GM10248 (cell line): ENCODE results near the gene EEFSEC.

Experiments used
- CTCF ChIA-PET: fragments of 300-600 bp; sonication (Branson Sonifier 250); formaldehyde crosslinking; extraction: SDS; loops from one replicate; lab custom pipeline; 2021; ENCODE audit warnings: antibody characterized with exemption; lab: Yijun Ruan, JAX
- POLR2A ChIA-PET: fragments of 350-650 bp; sonication (Branson Sonifier 250); formaldehyde crosslinking; extraction: SDS; loops from one replicate; lab custom pipeline; 2020; ENCODE audit warnings: antibody characterized with exemption; lab: Yijun Ruan, JAX
- DNase-seq: peaks from one replicate; pipeline ENCODE4 v3.0.0; 2012; ENCODE audit errors: extremely low spot score
- CTCF ChIP-seq: IDR thresholded peaks from 2 replicates; pipeline ENCODE4 v1.5.1; 2012; ENCODE audit warnings: mild to moderate bottlenecking, low read depth; ENCODE audit errors: extremely low read depth, missing control alignments, control extremely low read depth

The EEFSEC gene

GRCh38 chr3:128328546-128329458 is 175.5 kb downstream of the EEFSEC start:
- ChIA-PET CTCF (interaction anchor here (1.1 to 1.4 kb wide), 2 partner anchors 8 to 16 kb away, joined by 3 read pairs; no protein-coding TSS in a partner anchor), POLR2A (interaction anchor here (0.6 kb wide), 1 partner anchor 1764 kb away, joined by 3 read pairs; no protein-coding TSS in a partner anchor)
- DNase-seq: no peak
- TF ChIP-seq CTCF: no peak

- no peak for TF ChIP-seq CTCF
- no peak for DNase-seq
- CTCF ChIA-PET: interaction anchor here (1.1 to 1.4 kb wide), 2 partner anchors 9 to 15 kb away, joined by 3 read pairs; no protein-coding TSS in a partner anchor
- POLR2A ChIA-PET: interaction anchor here (0.6 kb wide), 1 partner anchor 1765 kb away, joined by 3 read pairs; no protein-coding TSS in a partner anchor
These were observed 176.4 kb downstream of the EEFSEC start for GRCh38 chr3:128329491-128330213.

- no peak for DNase-seq
- ChIA-PET CTCF (no interaction called here), POLR2A (no interaction called here)
- TF ChIP-seq CTCF: no peak
These were observed 177.0 kb downstream of the EEFSEC start for GRCh38 chr3:128330214-128330842.

- ChIA-PET CTCF (no interaction called here), POLR2A (no interaction called here)
- no peak for TF ChIP-seq CTCF
- DNase-seq: no peak
These were observed 180.9 kb downstream of the EEFSEC start for GRCh38 chr3:128334086-128334645.

- DNase-seq: no peak
- no peak for TF ChIP-seq CTCF
- ChIA-PET POLR2A (no interaction called here), CTCF (interaction anchor here (1.3 kb wide), 1 partner anchor 10 kb away, joined by 5 read pairs; no protein-coding TSS in a partner anchor)
These were observed 181.5 kb downstream of the EEFSEC start for GRCh38 chr3:128334766-128335165.
